ENCODE data around the gene CTAGE15.
"Not testable (repeated sequence)": the region's sequence is repeated elsewhere in the genome, so short reads cannot be mapped to it uniquely, and the experiment has no call there.

The CTAGE15 gene

GRCh38 chr7:143571501-143571900 is at the start of gene CTAGE15:
CTAGE15 (plus strand) TSS chr7:143571801; CDS start chr7:143571818, 17 bp downstream.
- DNase-seq, result not testable (repeated sequence)

- not testable (repeated sequence) for DNase-seq
Measured at GRCh38 chr7:143522309-143522916, 49.2 kb upstream of the CTAGE15 start.

GRCh38 chr7:143531169-143531926 is 40.3 kb upstream of the CTAGE15 start:
- DNase-seq, result not testable (repeated sequence)

GRCh38 chr7:143531932-143532331 is 39.7 kb upstream of the CTAGE15 start:
- DNase-seq, result not testable (repeated sequence)

- DNase-seq, result not testable (repeated sequence)
Measured at GRCh38 chr7:143533213-143533839, 38.3 kb upstream of the CTAGE15 start.

- not testable (repeated sequence) for DNase-seq
Measured at GRCh38 chr7:143536443-143536842, 35.2 kb upstream of the CTAGE15 start.

GRCh38 chr7:143543288-143544038 is 28.1 kb upstream of the CTAGE15 start:
- DNase-seq, result not testable (repeated sequence)

- DNase-seq, result not testable (repeated sequence)
Measured at GRCh38 chr7:143555968-143556367, 15.6 kb upstream of the CTAGE15 start.

GRCh38 chr7:143563306-143563705 is 8.3 kb upstream of the CTAGE15 start:
- DNase-seq, result not testable (repeated sequence)

- not testable (repeated sequence) for DNase-seq
Measured at GRCh38 chr7:143566001-143566400, 5.6 kb upstream of the CTAGE15 start.

- DNase-seq, result not testable (repeated sequence)
Measured at GRCh38 chr7:143588183-143588582, 16.6 kb downstream of the CTAGE15 start.

- not testable (repeated sequence) for DNase-seq
Measured at GRCh38 chr7:143589897-143590296, 18.3 kb downstream of the CTAGE15 start.

- not testable (repeated sequence) for DNase-seq
Measured at GRCh38 chr7:143598086-143598485, 26.5 kb downstream of the CTAGE15 start.

- not testable (repeated sequence) for DNase-seq
Measured at GRCh38 chr7:143603549-143603948, 31.9 kb downstream of the CTAGE15 start.

GRCh38 chr7:143606088-143606487 is 34.5 kb downstream of the CTAGE15 start:
- not testable (repeated sequence) for DNase-seq

GRCh38 chr7:143615545-143615944 is 43.9 kb downstream of the CTAGE15 start:
- DNase-seq, result not testable (repeated sequence)

GRCh38 chr7:143617204-143617603 is 45.6 kb downstream of the CTAGE15 start:
- not testable (repeated sequence) for DNase-seq

- DNase-seq, result not testable (repeated sequence)
Measured at GRCh38 chr7:143620058-143620457, 48.5 kb downstream of the CTAGE15 start.

GRCh38 chr7:143620646-143621045 is 49.0 kb downstream of the CTAGE15 start, which contains the start of gene TCAF2:
TCAF2 (plus strand) TSS chr7:143620974.
- DNase-seq, result not testable (repeated sequence)

- DNase-seq, result not testable (repeated sequence)
Measured at GRCh38 chr7:143621175-143621574, 49.6 kb downstream of the CTAGE15 start.

GRCh38 chr7:143622130-143622529 is 50.5 kb downstream of the CTAGE15 start:
- not testable (repeated sequence) for DNase-seq
